SK-N-MC (cell line): ENCODE data around the gene GDE1.
A peak's percentile ranks its signal among the peaks of the same experiment; 100 is the strongest.

Experiments
- DNase-seq: peaks from one replicate; pipeline ENCODE4 v3.0.0-alpha.2; 2011; ENCODE audit warnings: low read depth, low spot score
- H3K27ac ChIP-seq: fragments of 200-600 bp; sonication (generic); 2 replicates; pipeline ENCODE4 v1.5.1; 2016; ENCODE audit warnings: mixed run types
- H3K36me3 ChIP-seq: fragments of 200-600 bp; sonication (generic); 2 replicates; pipeline ENCODE4 v1.6.1; 2017; ENCODE audit warnings: antibody characterized with exemption, low read length, mixed read lengths; ENCODE audit not compliant: insufficient read depth
- H3K4me3 ChIP-seq: fragments of 200-600 bp; sonication (generic); 2 replicates; pipeline ENCODE4 v1.5.1; 2016
- H3K9ac ChIP-seq: fragments of 200-600 bp; sonication (generic); 2 replicates; pipeline ENCODE4 v1.8.0; 2017; ENCODE audit warnings: mixed run types, mixed read lengths; ENCODE audit not compliant: insufficient read length
- H3K9me3 ChIP-seq: fragments of 200-600 bp; sonication (generic); 2 replicates; pipeline ENCODE4 v1.6.1; 2017; ENCODE audit warnings: low read depth, mild to moderate bottlenecking, antibody characterized with exemption, low read length, moderate library complexity, mixed read lengths
- EZH2 ChIP-seq: fragments of 200-600 bp; sonication (generic); IDR thresholded peaks from one replicate; pipeline ENCODE4 v1.6.1; 2017; ENCODE audit warnings: antibody characterized with exemption
- FOXP2 ChIP-seq: optimal IDR thresholded peaks from 2 replicates; pipeline ENCODE3; 2011; ENCODE audit warnings: mild to moderate bottlenecking, moderate library complexity; ENCODE audit not compliant: insufficient read depth; ENCODE audit errors: extremely low read length, control extremely low read depth
- POLR2AphosphoS5 ChIP-seq: IDR thresholded peaks from 2 replicates; pipeline ENCODE4 v1.6.1; 2012; ENCODE audit warnings: mild to moderate bottlenecking, low read depth, low read length, borderline replicate concordance

Gene GDE1

GRCh38 chr16:19505600-19506303 lies 16.1 kb downstream of the GDE1 start:
- Histone ChIP-seq H3K36me3 (peaks cover 33% of the 10 kb centered on the region; the same call in 1 of the 2 replicates), H3K9me3 (no peaks in the 10 kb centered on the region)

GRCh38 chr16:19503461-19504075 lies 18.3 kb downstream of the GDE1 start:
- Histone ChIP-seq H3K27ac (no peak overlapping the region), H3K9me3 (no peaks in the 10 kb centered on the region), H3K36me3 (peaks cover 33% of the 10 kb centered on the region; the same call in 1 of the 2 replicates), H3K4me3 (no peak overlapping the region), H3K9ac (no peak overlapping the region)
- no peak for DNase-seq
- no peak for TF ChIP-seq FOXP2
- TF ChIP-seq POLR2AphosphoS5 = no peak
- no peak for TF ChIP-seq EZH2

More at GRCh38 chr16:19505600-19506303, 16.1 kb downstream of the GDE1 start:
- no peak for TF ChIP-seq EZH2
- no peak for TF ChIP-seq POLR2AphosphoS5
- TF ChIP-seq FOXP2 = no peak
- DNase-seq = no peak
- Histone ChIP-seq H3K27ac (no peak overlapping the region), H3K4me3 (no peak overlapping the region), H3K9ac (no peak overlapping the region)

GRCh38 chr16:19502395-19503131 lies 19.3 kb downstream of the GDE1 start:
- H3K36me3 ChIP-seq = peaks cover 33% of the 10 kb centered on the region; the same call in 1 of the 2 replicates
- peak; percentile 73 for DNase-seq
- no peak overlapping the region for H3K27ac ChIP-seq
- H3K9ac ChIP-seq = no peak overlapping the region
- no peak overlapping the region for H3K4me3 ChIP-seq
- H3K9me3 ChIP-seq = no peaks in the 10 kb centered on the region
- TF ChIP-seq EZH2 = no peak
- no peak for TF ChIP-seq POLR2AphosphoS5
- TF ChIP-seq FOXP2 = no peak

GRCh38 chr16:19499481-19499880 lies 22.4 kb downstream of the GDE1 start:
- no peak for DNase-seq
- Histone ChIP-seq H3K36me3 (peaks cover 28% of the 10 kb centered on the region; the same call in 1 of the 2 replicates), H3K27ac (no peak overlapping the region), H3K4me3 (no peak overlapping the region), H3K9ac (no peak overlapping the region), H3K9me3 (no peaks in the 10 kb centered on the region)
- no peak for TF ChIP-seq POLR2AphosphoS5

- Histone ChIP-seq H3K9me3 (no peaks in the 10 kb centered on the region), H3K36me3 (peaks cover 24% of the 10 kb centered on the region; the same call in 1 of the 2 replicates), H3K27ac (no peak overlapping the region), H3K9ac (no peak overlapping the region), H3K4me3 (no peak overlapping the region)
- no peak for DNase-seq
- no peak for TF ChIP-seq EZH2
- no peak for TF ChIP-seq FOXP2
- no peak for TF ChIP-seq POLR2AphosphoS5
Observed at GRCh38 chr16:19499006-19499405, 22.9 kb downstream of the GDE1 start.

- no peak overlapping the region for H3K27ac ChIP-seq
- no peak for TF ChIP-seq FOXP2
- TF ChIP-seq POLR2AphosphoS5 = no peak
- TF ChIP-seq EZH2 = no peak
- H3K9ac ChIP-seq = no peak overlapping the region
- H3K36me3 ChIP-seq = peaks cover 9% of the 10 kb centered on the region; the same call in 1 of the 2 replicates
- H3K4me3 ChIP-seq = no peak overlapping the region
- no peak for DNase-seq
- H3K9me3 ChIP-seq = no peaks in the 10 kb centered on the region
Observed at GRCh38 chr16:19497176-19497575, 24.7 kb downstream of the GDE1 start.

- Histone ChIP-seq H3K9me3 (no peaks in the 10 kb centered on the region), H3K9ac (no peak overlapping the region), H3K4me3 (no peak overlapping the region), H3K36me3 (no peaks in the 10 kb centered on the region), H3K27ac (no peak overlapping the region)
- DNase-seq = no peak
- no peak for TF ChIP-seq EZH2
- TF ChIP-seq FOXP2 = no peak
- TF ChIP-seq POLR2AphosphoS5 = no peak
Observed at GRCh38 chr16:19490619-19491018, 31.3 kb downstream of the GDE1 start.

- Histone ChIP-seq H3K9ac (no peak overlapping the region), H3K9me3 (no peaks in the 10 kb centered on the region), H3K4me3 (no peak overlapping the region), H3K27ac (no peak overlapping the region), H3K36me3 (no peaks in the 10 kb centered on the region)
- no peak for TF ChIP-seq POLR2AphosphoS5
- TF ChIP-seq FOXP2 = no peak
- TF ChIP-seq EZH2 = no peak
- no peak for DNase-seq
Observed at GRCh38 chr16:19488213-19488640, 33.7 kb downstream of the GDE1 start.
